ENCODE results near the gene C4orf51. TPM values are rescaled to one million over a fixed set of nuclear protein-coding genes. Genes with fewer than 3 reads are reported as not detected.

Gene C4orf51
- polyA plus RNA-seq, 1 donor = not detected

DNA sequence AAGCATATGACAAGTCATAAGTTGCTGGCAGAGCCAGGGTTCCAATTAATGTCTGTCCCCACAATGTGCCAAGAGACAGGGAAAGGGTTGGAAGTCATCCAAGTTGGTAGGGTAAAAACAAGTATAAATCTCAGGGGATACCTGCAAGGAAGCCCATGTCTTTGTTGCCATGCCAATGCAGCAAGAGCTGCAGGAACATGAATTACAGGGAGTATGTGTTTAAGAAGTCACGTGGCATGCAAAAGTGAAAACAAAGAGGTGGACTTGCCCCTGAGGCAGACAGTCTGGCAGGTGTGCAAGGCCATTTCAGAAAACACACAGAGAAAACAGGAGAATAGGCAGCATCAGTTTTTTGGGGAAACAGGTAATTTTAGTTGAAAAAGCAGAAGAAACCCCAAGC, 29.4 kb downstream of the C4orf51 start:
- no peak for DNase-seq

DNA sequence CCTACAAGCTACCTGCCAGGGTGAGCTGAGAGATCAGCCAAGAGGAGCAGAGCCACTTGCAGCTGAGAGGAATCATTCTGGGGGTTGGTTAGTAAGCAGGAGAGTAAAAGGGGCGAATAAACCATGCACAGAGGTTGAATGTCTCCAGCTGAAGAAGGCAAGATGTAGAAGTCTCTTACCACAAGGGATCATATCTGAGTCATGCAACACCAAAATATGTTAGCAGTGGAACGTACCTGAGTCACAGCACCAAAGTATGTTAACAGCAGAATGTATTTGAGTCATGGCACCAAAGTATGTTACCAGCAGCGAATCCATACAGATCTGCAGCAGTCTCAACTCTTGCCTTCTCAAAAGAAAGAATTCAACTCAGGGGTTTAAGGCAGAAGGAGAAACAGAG, 29.9 kb downstream of the C4orf51 start:
- DNase-seq = no peak

DNA sequence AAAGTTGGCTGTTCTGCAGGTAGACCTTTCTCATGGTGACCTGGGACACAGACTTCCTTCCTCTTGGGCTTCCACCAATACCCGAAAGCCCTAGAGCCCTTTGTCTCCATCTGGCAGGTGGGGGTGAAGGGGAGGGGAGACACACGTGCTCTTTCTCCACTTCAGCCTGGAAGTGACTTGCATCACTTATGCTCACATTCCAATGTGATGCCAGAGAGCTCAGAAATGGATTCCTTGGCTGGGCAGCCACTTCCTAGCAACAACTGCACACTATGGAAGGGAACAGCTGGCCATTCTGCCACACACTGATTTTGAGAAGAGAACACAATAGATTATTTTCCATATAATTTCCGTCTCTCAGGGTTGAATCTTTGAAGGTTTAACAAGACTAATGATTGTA, 36.3 kb downstream of the C4orf51 start:
- DNase-seq = no peak

DNA sequence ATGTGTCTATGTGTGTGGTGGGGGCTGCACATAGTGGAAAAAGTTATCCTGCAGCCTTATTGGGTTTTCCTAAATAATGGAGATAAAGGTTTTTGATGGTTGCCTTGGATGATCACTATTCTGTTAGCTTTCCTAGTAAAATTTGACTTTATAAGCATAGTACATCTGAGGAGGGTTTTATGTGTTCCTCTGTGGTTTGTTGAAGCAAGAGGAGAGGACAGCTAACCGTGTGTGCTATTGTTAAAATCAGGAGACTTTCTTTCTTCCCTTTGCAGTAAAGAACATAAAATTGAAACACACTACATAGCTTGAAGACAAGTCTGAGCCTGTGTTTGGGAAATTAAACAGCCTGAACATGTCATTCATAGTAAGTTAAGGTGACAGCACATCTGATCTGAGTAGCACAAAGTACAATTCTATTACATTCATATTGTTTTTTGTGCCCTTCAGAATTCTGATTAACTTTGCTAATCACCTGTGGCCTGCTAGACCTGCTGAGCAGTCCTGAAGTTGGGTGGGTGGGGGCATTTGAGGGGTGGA, 36.8 kb downstream of the C4orf51 start:
- no peak for DNase-seq

DNA sequence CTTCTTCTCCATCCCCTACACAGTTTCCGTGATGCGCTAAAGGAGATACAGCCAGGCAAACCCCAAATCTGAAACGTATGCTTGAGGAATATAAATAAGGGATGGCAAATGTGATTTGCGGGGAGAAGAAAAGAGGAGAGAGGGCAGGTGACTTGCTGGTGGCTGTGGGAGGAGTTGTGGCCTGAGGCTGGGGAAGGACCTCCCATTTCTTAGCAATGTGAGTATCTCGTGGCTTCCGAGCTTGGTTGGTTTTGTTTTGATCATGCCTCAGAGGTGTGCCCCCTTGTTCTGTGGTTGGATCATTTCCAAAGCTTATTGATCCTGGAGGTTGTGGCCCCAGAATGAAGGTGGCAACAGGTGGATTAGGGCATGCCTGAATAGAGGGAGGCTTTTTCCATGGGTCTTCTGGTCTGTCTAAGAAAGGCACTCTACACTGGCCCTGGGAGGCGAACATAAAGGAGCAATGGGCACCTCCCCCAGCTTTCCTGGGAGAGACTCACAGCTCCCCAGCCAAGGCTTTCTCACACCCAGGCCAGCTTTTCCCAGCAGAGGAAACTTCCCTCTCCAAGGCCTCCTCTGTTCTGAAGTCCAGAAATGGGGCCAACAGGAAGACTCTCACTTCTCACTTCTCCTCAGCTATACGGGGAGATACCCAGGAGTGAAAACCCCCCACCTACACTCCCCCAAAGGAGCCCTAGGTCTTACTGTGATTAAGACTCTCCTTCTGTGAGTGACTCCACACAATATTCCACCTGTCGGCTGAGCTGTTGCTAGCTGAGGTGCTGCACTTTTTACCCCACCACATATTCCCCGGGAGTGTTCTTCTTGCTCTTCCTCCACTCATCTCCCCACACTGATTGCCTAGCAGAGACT, 40.0 kb downstream of the C4orf51 start:
- no peak for DNase-seq

DNA sequence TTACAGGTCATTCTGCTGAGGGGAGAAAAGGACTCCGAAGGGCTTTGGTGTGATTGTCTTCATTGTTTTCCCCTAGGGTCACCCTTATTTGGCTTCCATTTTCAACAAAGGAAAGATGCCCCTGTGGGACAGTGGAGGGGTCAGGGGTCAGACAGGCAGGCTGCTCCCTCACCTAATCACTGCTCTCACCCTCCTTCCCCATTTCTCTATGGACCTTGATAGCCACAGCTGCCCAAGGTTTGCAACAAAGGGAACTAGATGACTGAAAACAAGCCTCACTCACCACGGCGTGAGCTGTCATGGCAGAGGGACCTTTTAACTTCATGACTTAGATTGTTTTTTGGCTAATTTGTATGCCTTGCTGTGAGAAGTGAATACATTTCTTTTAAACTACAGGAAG, 40.7 kb downstream of the C4orf51 start:
- DNase-seq = no peak

DNA sequence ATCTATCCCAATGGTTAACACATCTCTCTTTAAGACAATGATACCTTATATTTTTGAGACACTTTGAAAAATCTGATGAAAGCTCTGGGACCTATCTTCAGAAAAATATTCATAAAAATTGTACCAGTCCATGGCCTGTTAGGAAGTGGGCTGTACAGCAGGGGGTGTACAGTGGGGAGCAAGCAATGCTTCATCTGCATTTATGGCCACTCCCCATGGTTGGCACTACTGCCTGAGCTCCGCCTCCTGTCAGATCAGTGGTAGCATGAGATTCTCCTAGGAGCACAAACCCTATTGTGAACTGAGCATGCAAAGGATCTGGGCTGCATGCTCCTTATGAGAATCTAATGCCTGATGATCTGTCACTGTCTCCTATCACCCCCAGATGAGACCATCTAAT, 42.6 kb downstream of the C4orf51 start:
- no peak for DNase-seq

DNA sequence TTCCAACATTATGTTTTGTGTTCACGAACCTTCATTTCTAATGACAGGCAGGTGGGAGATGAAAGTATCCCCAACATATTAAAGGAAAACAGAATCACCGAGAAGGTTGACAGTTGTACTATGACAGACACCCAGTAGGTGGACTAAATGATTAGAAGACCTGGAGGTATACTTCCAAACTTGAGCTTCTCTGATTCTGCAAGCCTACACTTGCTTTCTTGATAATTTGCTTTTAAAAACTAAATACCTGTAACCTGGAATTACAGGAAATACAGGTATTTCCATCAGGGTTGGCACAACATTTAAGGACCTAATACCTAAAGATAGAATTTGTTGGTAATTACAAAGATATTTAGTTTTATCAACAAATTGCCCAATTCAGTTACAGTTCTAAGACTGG, 43.4 kb downstream of the C4orf51 start:
- DNase-seq = no peak

DNA sequence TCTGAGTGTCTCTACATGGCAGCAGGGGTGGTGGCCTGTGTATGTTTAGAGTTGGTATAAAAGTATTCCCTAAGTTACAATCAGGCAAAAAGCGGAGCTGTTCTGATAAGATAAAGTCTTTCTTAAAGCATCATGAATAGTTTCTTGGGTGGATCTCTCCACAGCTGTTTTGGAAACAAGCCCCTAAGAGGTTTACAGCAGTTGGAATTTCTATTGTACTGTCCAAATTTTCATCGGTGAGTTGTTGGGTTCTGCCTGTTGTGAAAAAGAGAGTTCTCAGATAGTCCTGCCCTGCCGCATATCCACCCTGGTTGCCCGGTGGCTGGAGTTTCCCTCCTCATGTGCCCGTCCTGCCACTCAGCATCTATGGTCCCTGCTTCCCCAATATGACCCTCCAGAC, 50.1 kb downstream of the C4orf51 start:
- DNase-seq = no peak

DNA sequence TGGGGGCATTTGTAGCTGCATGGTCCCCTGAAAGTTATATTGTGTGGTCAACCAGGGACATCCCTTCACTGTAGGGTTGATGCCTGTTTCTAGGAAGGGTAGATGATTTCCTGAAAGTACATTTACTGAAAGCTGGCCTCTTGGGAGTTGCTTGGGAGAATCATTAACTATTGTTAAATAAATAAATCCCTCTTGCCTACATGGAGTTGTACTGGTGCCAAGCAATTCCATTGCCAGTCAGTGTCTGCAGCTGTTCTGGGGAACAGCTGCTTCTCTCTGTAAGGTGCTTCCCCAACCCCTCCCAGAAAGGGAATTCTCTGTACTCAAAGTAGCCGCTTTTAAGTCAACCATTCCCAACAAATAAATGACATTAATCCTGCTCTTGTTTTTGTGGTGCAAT, 51.1 kb downstream of the C4orf51 start:
- DNase-seq = no peak

DNA sequence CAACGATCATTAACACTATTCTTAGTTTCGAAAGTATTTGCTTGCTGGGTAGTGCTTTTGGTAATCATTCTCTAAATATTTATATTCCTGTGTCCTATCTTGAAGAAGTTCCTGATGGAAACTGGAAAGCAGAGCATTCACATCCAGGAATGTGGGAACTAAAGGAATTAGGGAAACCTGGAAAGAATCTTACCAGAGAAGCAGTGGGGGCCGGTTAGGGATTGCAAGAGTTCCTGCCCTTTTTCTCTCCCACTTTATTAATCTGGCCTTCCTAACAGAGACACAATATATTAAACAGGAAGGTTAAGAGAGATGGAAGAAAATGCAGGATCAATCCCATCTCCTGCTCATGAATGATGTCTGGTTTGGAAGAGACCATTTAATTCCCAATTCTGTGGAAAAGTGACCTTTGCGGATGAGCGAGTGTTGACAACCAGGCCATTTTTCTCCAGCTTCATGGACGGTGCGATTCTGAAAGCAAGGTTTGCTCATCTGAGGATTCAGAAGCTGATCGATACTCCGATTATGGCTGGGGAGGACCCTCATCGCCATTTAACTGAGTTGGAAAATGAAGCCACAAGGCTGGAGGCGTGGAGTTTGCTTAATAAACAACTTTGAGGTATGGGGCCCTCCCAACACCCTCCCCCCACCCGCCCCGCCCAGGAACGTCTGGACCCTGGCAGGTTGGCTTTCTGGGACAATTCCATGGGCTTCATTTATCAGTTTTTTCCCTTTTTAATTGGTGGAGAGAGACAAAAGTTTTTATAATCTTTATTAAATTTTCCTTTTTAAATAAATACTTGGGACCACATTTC, 52.3 kb downstream of the C4orf51 start:
- DNase-seq = no peak

DNA sequence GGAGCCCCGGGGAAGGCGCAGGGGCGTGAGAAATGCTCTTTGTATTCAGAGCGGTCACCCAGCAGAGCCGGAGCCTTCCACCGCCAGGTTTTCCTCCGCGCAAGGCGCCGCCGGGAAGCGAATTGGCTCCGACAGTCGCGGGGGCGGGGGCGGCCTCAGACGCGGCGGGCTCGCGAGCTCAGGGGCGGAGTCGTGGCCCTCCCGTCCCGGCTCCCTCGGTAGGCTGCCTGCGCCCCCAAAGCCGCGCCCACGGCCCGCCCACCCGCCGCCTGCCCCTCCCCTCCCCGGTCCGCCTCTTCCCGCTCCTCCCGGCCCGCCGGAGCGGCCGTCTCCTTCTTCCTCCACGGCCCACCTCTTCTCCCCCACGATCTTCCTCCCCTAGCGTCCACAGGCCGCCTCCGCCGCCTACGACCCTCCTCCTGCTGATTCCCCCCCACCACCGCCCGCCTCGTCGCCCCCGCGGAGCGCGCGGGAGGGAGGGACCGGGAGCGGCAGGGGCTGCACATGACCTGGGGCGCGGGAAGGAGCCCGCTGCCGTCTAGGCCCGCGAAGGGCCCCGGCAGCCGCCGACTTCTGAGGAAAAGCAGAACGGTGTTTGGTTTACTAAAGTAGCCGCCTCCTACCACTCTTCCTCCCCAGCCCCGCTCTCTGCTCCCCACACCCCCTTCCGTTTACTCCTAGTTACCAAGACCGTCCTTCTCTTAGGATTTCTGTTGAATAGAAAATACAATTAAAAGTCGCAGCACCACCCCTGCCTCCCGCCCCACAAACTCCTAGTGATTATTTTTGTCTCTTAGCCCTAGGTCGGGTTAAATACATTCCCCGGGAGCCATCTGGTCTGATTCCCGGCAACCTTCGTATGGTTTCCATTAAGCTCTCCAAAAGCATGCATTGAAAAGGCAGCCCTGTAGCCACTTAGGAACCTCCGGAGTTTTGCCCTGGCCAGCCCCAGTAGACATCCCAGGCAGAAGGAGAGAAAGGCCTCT, 53.2 kb downstream of the C4orf51 start:
- peak; percentile 91 for DNase-seq

DNA sequence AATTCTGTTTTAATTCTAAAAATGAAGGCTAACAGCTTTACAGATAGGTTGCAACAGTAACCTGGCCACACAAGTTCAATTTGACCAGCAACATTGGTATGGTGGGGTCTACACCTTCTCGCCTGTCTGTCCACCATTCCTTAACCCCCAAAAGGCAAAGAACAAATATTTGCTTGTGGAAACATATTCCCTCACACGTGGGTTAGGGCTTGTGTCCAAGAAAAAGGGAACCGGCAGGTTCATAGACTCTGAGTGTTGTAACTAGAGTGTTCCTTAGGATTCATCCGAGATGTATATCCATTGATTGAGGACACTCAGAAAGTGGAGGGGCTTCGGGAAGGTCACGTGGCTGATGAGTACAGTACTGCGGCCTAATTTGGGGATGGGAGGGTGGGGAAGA, 54.1 kb downstream of the C4orf51 start:
- DNase-seq = no peak

DNA sequence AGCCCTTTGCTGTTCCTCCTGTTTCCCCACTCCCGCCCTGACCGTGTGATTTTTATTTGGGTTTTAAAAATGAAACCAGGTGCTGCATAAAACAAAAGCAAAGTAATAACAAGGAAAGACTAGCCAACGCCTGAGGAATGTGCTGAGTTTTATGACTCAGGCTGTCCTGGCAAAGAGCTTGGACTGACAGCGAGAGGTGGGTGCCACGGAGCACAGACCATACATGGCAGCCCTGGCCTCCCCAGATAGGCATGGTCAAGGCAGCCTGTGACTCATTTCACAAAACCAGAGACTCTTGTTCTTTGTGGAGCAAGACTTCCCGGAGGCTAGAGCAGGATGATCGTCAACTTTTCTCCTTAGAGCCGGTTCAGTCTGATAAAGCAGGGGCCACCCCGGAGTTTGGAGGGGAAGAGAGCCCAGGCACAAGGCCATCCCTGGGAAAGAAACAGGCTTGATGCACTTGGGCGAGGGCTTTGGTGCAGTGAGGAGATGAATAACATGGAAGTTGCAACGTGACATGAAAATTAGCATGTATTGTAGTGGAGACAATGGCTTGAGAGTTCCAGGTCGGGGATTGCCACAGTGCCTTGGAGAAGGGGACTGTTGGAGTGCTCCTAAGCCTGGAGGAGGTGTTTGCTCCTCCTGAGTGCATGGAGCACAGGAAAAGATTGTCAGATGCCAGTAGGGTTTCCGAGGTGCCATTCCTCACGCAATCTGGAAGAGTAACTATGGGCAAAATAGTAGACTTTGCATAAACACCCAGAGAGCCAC, 54.8 kb downstream of the C4orf51 start:
- no peak for DNase-seq

DNA sequence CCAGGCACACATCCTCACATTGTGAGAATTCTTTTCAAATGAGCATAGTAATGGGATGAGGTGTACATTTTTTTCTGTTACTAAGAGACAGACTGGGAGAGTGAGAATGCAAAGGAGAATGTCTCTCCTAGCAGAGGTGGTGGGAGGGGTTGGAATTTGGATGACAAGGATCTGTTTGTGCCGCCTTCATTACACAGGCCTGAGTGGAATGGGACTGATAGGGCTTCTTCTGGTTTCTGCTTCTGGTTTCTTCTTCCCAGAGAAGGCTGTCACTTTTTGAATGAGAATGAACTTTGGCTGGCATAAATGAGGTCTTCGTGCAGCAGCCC, 55.4 kb downstream of the C4orf51 start:
- no peak for DNase-seq

DNA sequence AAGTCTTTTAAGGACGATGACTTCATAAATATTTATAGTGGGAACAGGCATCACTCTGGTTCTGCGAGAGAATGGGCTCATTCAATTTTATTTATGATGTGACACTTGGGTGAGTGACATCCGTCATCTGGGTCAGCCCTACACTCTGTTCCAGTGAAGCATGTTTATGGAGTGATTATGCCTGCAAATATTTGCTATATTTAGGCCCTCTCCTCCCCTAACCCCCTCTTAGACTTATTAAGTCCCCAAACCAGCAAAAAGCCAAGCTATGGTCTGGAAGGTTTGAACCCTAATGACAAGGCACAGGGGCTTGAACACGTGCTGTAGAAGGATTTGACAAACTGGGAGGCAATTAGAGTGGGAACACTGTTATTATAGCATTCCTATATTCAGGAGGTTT, 55.9 kb downstream of the C4orf51 start:
- no peak for DNase-seq

DNA sequence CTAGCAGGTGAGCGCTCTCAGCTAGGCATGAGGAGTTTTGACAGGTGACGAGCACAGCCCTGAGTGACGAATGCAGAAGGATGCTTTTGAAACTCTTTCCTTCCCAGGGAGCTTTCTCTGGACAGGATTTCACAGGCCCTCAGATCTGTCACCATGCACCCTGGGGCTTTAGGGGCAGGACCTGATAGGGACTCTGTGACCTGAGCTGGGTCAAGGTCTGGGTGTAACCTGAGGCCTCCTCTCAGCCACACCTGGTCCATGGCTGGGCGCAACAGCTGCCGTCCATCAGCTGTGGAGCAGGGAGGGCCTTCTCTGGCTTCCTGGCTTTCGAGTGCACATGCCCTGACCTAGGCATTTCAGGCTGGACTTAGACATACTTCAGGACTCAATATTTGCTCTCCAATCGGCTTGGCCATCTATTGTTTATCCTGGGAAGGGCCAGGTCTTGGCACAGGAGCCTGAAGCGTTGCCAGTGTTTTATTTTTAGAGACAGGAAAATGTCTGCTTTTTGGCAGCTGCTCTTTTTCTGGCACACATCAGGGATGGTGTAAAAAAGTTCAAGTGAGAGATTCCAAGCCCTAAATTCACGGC, 56.4 kb downstream of the C4orf51 start:
- DNase-seq = no peak

DNA sequence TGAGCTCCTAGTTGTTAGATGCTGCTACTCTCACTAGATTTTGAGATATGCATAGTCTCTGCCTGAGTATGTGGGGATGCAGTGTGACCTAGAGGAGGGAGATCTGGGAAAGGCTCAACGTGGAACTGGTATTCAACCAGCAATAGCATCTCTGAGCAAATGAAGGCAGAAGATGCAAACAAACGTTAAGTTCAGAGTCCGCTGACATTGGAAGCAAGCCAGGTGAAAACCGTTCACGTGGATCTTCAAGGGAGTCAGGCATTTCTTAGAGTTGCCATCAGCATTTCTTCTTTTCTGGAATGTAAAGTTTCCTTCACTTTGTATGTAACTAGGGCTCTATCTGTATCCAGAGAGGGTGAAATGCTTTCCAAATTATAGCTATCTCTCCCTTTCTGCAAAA, 59.9 kb downstream of the C4orf51 start:
- no peak for DNase-seq

DNA sequence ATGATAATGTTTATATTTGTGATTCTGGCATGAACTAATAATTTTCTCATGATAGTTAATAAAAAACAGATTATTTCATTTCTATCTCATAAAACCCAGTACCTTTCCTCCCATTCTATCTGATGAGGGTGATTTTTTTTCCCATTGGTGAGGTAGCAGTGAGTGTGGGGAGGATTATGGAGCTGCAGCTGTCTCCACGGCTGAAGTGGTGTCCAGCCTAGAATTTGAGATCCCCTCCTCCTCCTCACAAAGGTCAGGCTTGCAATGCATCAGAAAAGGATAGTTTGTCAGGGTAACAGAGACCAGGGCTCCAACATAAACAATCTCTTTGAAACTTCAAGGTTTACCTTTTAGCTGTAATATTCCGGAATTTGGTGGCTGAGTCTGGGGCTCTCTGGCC, 60.9 kb downstream of the C4orf51 start:
- DNase-seq = no peak

DNA sequence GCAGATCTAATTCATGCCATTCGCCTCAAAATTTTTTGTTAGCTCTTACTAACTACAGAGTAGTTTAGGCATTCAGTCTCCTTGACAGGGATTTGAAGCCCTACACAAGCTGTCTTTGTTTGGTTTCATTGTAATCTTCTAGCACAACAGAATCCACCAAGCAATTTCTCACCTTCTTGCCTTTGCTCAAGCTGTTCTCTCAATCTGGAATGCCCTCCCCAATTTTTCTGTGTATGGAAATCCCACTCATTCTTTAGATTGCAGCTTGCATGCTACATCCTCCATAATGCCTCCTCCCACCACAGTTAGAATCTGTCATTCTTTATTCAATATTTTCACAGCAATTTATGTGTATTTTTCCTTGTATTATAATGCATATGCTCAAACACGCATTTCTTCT, 63.7 kb downstream of the C4orf51 start:
- DNase-seq = no peak

DNA sequence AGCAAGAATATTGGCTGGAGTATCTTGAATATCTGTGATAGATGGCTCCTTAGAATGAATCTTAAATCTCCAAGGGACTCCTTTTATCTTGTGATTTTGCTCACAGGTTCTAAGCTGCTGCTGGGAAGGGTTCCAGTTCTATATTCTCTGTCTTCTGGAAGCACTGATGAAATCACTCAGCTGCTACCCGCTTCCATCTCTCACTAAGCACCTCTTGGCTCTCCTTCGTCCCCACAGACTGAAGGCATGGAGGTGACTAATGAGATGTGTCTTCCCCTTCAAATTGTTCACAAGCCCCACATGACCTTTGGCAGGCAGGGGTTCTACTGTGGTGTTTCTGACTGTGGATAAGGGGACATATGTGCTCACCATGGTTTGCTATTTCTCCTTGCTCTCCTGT, 75.9 kb downstream of the C4orf51 start:
- no peak for DNase-seq
